Endothelial cell of umbilical vein (primary cell): ENCODE results near the gene ENG. TPM values are rescaled to one million over a fixed set of nuclear protein-coding genes. Genes with fewer than 3 reads are reported as not detected.

ENCODE experiments used
- BruUV-seq: library from RNA; stranded (reverse); fragments of 400-500 nt; replicated peaks from 2 replicates; lab custom pipeline; 2021; lab: Mats Ljungman, UMichigan
- CTCF ChIA-PET: fragments of 300-600, 350-600 bp; sonication (Branson Sonifier 250); formaldehyde crosslinking; loops from one replicate; lab custom pipeline; 2021; ENCODE audit warnings: antibody characterized with exemption, inconsistent platforms; lab: Charles Lee
- POLR2A ChIA-PET: fragments of 300-600, 350-600 bp; sonication (Branson Sonifier 250); formaldehyde crosslinking; loops from one replicate; lab custom pipeline; 2021; ENCODE audit warnings: antibody characterized with exemption, inconsistent platforms; lab: Charles Lee
- DNase-seq: peaks from one replicate; pipeline ENCODE4 v3.0.0-alpha.2; 2011; ENCODE audit warnings: low read depth, low spot score
- FAIRE-seq: peaks from 2 replicates; lab custom pipeline; 2011; peaks lifted over from hg19 to GRCh38; lab: Jason Lieb, UNC
- H2AFZ ChIP-seq: 2 replicates; pipeline ENCODE4 v1.6.0; 2012; ENCODE audit warnings: low read depth, low read length, control low read depth, inconsistent platforms
- H3K27ac ChIP-seq: 2 replicates; pipeline ENCODE4 v1.5.1; 2011; ENCODE audit warnings: low read depth, mild to moderate bottlenecking, control low read depth, low read length, moderate library complexity; ENCODE audit not compliant: insufficient read depth
- H3K27me3 ChIP-seq, 2 experiments: 2 replicates each; pipeline versions ENCODE4 v1.6.0 to v1.6.1; 2011; ENCODE audit warnings: low read length in 2 of 2, mixed read lengths in 1 of 2; ENCODE audit not compliant: control insufficient read depth in 2 of 2, insufficient read depth in 2 of 2
- H3K36me3 ChIP-seq, 2 experiments: 2 replicates in 1 of 2; 3 replicates in 1 of 2; pipeline ENCODE4 v1.5.1; 2011; ENCODE audit warnings: low read length in 2 of 2, mild to moderate bottlenecking in 1 of 2, moderate library complexity in 1 of 2; ENCODE audit not compliant: control insufficient read depth in 2 of 2, insufficient read depth in 2 of 2; ENCODE audit errors: extremely low read depth in 1 of 2
- H3K4me1 ChIP-seq: 3 replicates; pipeline ENCODE4 v1.5.1; 2011; ENCODE audit warnings: mild to moderate bottlenecking, low read length; ENCODE audit not compliant: control insufficient read depth, insufficient read depth; ENCODE audit errors: extremely low read depth
- H3K4me2 ChIP-seq: 2 replicates; pipeline ENCODE4 v1.6.1; 2011; ENCODE audit warnings: low read length, control low read depth, mixed read lengths; ENCODE audit not compliant: insufficient read depth
- H3K4me3 ChIP-seq, 3 experiments: fragments of 200-600 bp in 1 of 3; sonication (generic), shearing (Covaris generic) in 1 of 3; replicated peaks in 1 of 3; 2 replicates each; pipeline ENCODE4 v1.5.1; 2011 to 2016; ENCODE audit warnings: control low read depth in 3 of 3, low read length in 3 of 3, mild to moderate bottlenecking in 2 of 3, inconsistent platforms in 1 of 3, low read depth in 1 of 3, moderate library complexity in 1 of 3; ENCODE audit not compliant: insufficient read depth in 1 of 3
- H3K79me2 ChIP-seq: 2 replicates; pipeline ENCODE4 v1.6.0; 2012; ENCODE audit warnings: low read length, inconsistent platforms; ENCODE audit not compliant: control insufficient read depth, insufficient read depth
- H3K9ac ChIP-seq: replicated peaks from 2 replicates; pipeline ENCODE3; 2011; ENCODE audit warnings: low read length, control low read depth; ENCODE audit not compliant: insufficient read depth; ENCODE audit errors: extremely low read depth
- H3K9me1 ChIP-seq: replicated peaks from 3 replicates; pipeline ENCODE4 v1.6.0; 2011; ENCODE audit warnings: mild to moderate bottlenecking, low read length; ENCODE audit not compliant: control insufficient read depth, insufficient read depth; ENCODE audit errors: extremely low read depth
- H3K9me3 ChIP-seq: replicated peaks from 2 replicates; pipeline ENCODE4 v1.5.1; 2012; ENCODE audit warnings: low read length, inconsistent platforms; ENCODE audit not compliant: control insufficient read depth, insufficient read depth
- H4K20me1 ChIP-seq: replicated peaks from 2 replicates; pipeline ENCODE3; 2011; ENCODE audit warnings: mild to moderate bottlenecking, low read length; ENCODE audit not compliant: control insufficient read depth, insufficient read depth; ENCODE audit errors: extremely low read depth
- CTCF ChIP-seq, 2 donors: IDR thresholded peaks; 1 replicate in 1 of 2; 2 replicates in 1 of 2; pipeline ENCODE4 v1.5.1; 2011; ENCODE audit warnings: low read length in 2 of 2, mild to moderate bottlenecking in 2 of 2, moderate library complexity in 2 of 2, control low read depth in 1 of 2, inconsistent platforms in 1 of 2, low read depth in 1 of 2; ENCODE audit not compliant: insufficient read depth in 1 of 2; ENCODE audit errors: extremely low read depth in 1 of 2
- EZH2 ChIP-seq: IDR thresholded peaks from 2 replicates; pipeline ENCODE4 v1.6.1; 2012; ENCODE audit warnings: borderline replicate concordance, low read depth, mild to moderate bottlenecking, moderate library complexity, low read length, inconsistent platforms; ENCODE audit not compliant: severe bottlenecking
- FOS ChIP-seq: IDR thresholded peaks from 2 replicates; pipeline ENCODE4 v1.6.1; 2011; ENCODE audit warnings: mild to moderate bottlenecking, low read length, moderate library complexity, borderline replicate concordance; ENCODE audit not compliant: insufficient read depth
- GATA2 ChIP-seq: IDR thresholded peaks from 2 replicates; pipeline ENCODE4 v1.7.0; 2011; ENCODE audit warnings: low read depth, mild to moderate bottlenecking, moderate library complexity, mixed read lengths, low read length; ENCODE audit not compliant: insufficient read length, insufficient read depth
- JUN ChIP-seq: IDR thresholded peaks from 2 replicates; pipeline ENCODE4 v1.6.1; 2011; ENCODE audit warnings: borderline replicate concordance, low read depth; ENCODE audit not compliant: insufficient read length, insufficient read depth
- MYC ChIP-seq: IDR thresholded peaks from one replicate; pipeline ENCODE4 v1.6.1; 2011; ENCODE audit warnings: mild to moderate bottlenecking, low read depth, low read length
- POLR2A ChIP-seq: IDR thresholded peaks from 2 replicates; pipeline ENCODE4 v1.6.1; 2012; ENCODE audit warnings: low read depth, mild to moderate bottlenecking, control low read depth, low read length
- POLR2AphosphoS5 ChIP-seq: IDR thresholded peaks from 2 replicates; pipeline ENCODE4 v1.6.1; 2012; ENCODE audit warnings: low read depth, mild to moderate bottlenecking, control low read depth, low read length, moderate library complexity; ENCODE audit not compliant: insufficient read depth
- dilution Hi-C: fragments of 300-500 bp; cut with MboI; formaldehyde crosslinking; loops from one replicate; pipeline ENCODE4 v1.15.0; 2019; ENCODE audit warnings: low sequenced_read_pairs; ENCODE audit not compliant: extremely low pct_ligation_motif_present
- intact Hi-C: fragments of 100-400 bp; cut with micrococcal nuclease; formaldehyde crosslinking; loops from one replicate; pipeline ENCODE4 v1.10.0; 2022
- polyA plus RNA-seq, 4 experiments: library from polyadenylated mRNA; depleted of rRNA in 3 of 4; stranded (reverse) in 3 of 4; unstranded in 1 of 4; fragments of >200 nt; gene quantifications; 2 replicates each; pipeline versions ENCODE4 v1.2.1 to v1.2.3, GENCODE V29; 2011 to 2012; ENCODE audit warnings: missing spikeins in 1 of 4
- total RNA-seq: library from RNA; stranded (reverse); gene quantifications from 2 replicates; pipeline ENCODE4 v1.2.3, GENCODE V29; 2021
- TF ChIP-seq, protein P1 (sequence below): IDR thresholded peaks from 2 replicates; pipeline ENCODE4 v1.6.1; 2011; ENCODE audit not compliant: insufficient read depth, insufficient read length

The ENG gene
- total and polyA plus RNA-seq, 2 donors (not counting 3 experiments of a cell fraction or from before 2014, with no cell fraction given): 338 to 728 TPM

GRCh38 chr9:127856729-127857116, 2.3 kb upstream of the ENG start:
- DNase-seq (no peak), FAIRE-seq (no peak)
- dilution Hi-C loops (no loop called here), intact Hi-C loops (no loop called here)
- H3K9ac ChIP-seq: no peak overlapping the region
- H3K9me1 ChIP-seq: no peaks in the 10 kb centered on the region
- H4K20me1 ChIP-seq: no peaks in the 10 kb centered on the region
- no peaks in the 10 kb centered on the region for H3K9me3 ChIP-seq
- BruUV-seq: no TSS peak
- no peak for TF ChIP-seq POLR2AphosphoS5
- peaks cover 2 to 8% of the 10 kb centered on the region in 2 experiments for H3K36me3 ChIP-seq
- H2AFZ ChIP-seq: no peak overlapping the region
- H3K79me2 ChIP-seq: peaks cover 32% of the 10 kb centered on the region
- ChIA-PET POLR2A (no interaction called here), CTCF (interaction anchor here (6.3 kb wide), 1 partner anchor 12 kb away, joined by 101 read pairs; no protein-coding TSS in a partner anchor)
- H3K4me2 ChIP-seq: no peak overlapping the region
- H3K4me3 ChIP-seq: no peak overlapping the region
- peaks cover 25% of the 10 kb centered on the region for H3K4me1 ChIP-seq
- no peaks in the 10 kb centered on the region for H3K27me3 ChIP-seq
- H3K27ac ChIP-seq: no peak overlapping the region

DNA sequence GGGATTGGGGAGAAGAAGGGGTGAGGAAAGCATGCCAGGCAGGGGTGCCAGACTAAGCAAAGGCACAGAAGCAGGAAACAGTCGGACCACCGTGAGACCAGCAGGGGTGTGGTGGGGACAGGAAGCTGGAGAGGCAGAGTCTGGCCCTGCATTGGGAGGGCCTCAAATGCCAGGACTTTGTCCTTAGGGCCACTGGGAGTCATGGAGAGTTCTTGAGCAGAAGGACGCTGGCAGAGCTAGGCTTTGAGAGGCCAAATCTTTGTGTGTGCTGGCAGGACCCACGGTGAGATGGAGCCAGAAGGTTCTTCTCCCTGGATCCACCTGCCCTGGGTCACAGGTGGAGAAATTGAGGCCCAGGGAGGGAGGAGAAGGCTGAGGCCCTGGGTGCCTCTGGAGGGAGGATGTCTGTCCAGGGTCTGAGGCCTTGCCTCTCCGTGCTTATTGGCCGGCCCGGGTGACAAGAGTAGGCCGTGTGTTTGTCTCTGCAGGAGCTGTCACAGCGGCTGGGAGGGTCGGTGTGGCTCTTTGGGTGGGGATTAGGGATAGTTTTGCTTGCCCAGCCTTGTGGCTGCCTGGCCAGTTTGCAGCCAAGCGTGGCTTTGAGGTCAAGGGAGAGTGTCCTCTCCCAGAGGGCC, 1.8 kb upstream of the ENG start:
- intact Hi-C loops: no loop called here
- dilution Hi-C loops: no loop called here
- Histone ChIP-seq H3K36me3 (peaks cover 2 to 8% of the 10 kb centered on the region in 2 experiments), H3K9me3 (no peaks in the 10 kb centered on the region), H3K27me3 (no peaks in the 10 kb centered on the region), H3K4me2 (no peak overlapping the region), H3K4me3 (no peak overlapping the region), H3K4me1 (peaks cover 20% of the 10 kb centered on the region), H3K9ac (no peak overlapping the region), H4K20me1 (no peaks in the 10 kb centered on the region), H2AFZ (no peak overlapping the region), H3K9me1 (no peaks in the 10 kb centered on the region), H3K79me2 (peaks cover 37% of the 10 kb centered on the region), H3K27ac (peak overlapping the region; percentile 13)
- DNase-seq (no peak), FAIRE-seq (no peak)
- ChIA-PET CTCF (interaction anchor here (1.2 to 6.3 kb wide), 5 partner anchors 12 to 121 kb away, joined by 3 to 101 read pairs (median 3); partner anchors contain the start of gene TOR2A), POLR2A (no interaction called here)
- TF ChIP-seq POLR2AphosphoS5 (no peak), CTCF (IDR thresholded peaks at IDR 0.05; ENCODE audit: extremely low read depth in 1 of 2, insufficient read depth in 1 of 2, low read depth in 1 of 2, low read length in 2 of 2) (no peak), MYC (no peak), POLR2A (no peak), GATA2 (no peak), FOS (no peak), EZH2 (no peak), JUN (no peak)
- TF ChIP-seq, protein P1, sequence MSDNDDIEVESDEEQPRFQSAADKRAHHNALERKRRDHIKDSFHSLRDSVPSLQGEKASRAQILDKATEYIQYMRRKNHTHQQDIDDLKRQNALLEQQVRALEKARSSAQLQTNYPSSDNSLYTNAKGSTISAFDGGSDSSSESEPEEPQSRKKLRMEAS: no peak
- BruUV-seq: no TSS peak
